Measurements from ENCODE around the gene LKAAEAR1. TPM values are rescaled to one million over a fixed set of nuclear protein-coding genes. Genes with fewer than 3 reads are reported as not detected.
A peak's percentile ranks its signal among the peaks of the same experiment; 100 is the strongest.

LKAAEAR1 gene
- total and polyA plus RNA-seq, 2 donors, result 0.14 to 0.80 TPM

- 93% methylated on average over 9 of the region's 9 CpGs for WGBS
- DNase-seq (ENCODE audit: low read depth in 6 of 9, low spot score in 9 of 9), result no peak
- Histone ChIP-seq H3K4me1 (ENCODE audit: control insufficient read depth in 2 of 2, insufficient read depth in 2 of 2, low read length in 2 of 2) (peaks cover 0 to 16% of the 10 kb centered on the region in 2 donors), H3K4me3 (ENCODE audit: low read length in 2 of 2) (no peak overlapping the region), H3K9me3 (ENCODE audit: control insufficient read depth in 2 of 2, insufficient read depth in 1 of 2, low read length in 1 of 2) (no peaks in the 10 kb centered on the region), H3K36me3 (ENCODE audit: control insufficient read depth in 2 of 2, insufficient read depth in 2 of 2, low read length in 1 of 2) (no peaks in the 10 kb centered on the region), H3K27me3 (ENCODE audit: control insufficient read depth in 2 of 2, insufficient read depth in 1 of 2, low read length in 1 of 2) (peaks cover 22 to 48% of the 10 kb centered on the region in 2 donors), H3K27ac (ENCODE audit: low read depth in 1 of 2, low read length in 1 of 2) (no peak overlapping the region)
Measured at GRCh38 chr20:64100946-64101688, 16.9 kb upstream of the LKAAEAR1 start.

DNA sequence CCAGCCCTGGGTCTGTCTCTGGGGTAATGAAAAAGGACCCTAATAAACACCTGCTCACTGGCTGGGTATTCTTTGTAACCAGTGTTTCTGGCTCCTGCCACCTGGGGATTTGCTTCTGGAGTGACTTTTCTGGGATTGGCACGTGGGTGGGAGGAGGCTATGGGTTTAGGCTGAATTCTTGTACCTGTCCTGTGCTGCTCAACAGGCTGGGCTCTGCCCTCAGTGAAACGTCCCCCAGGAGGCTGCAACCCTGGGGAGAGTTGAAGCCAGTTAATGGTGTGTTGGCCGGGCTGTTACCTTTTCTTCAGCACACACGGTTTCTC lies 16.3 kb upstream of the LKAAEAR1 start:
- H3K9me3 ChIP-seq (ENCODE audit: control insufficient read depth in 2 of 2, insufficient read depth in 1 of 2, low read length in 1 of 2), result no peaks in the 10 kb centered on the region
- peaks cover 0 to 16% of the 10 kb centered on the region in 2 donors for H3K4me1 ChIP-seq (ENCODE audit: control insufficient read depth in 2 of 2, insufficient read depth in 2 of 2, low read length in 2 of 2)
- peaks cover 22 to 46% of the 10 kb centered on the region in 2 donors for H3K27me3 ChIP-seq (ENCODE audit: control insufficient read depth in 2 of 2, insufficient read depth in 1 of 2, low read length in 1 of 2)
- DNase-seq (ENCODE audit: low read depth in 6 of 9, low spot score in 9 of 9), result no peak
- no peak overlapping the region for H3K4me3 ChIP-seq (ENCODE audit: low read length in 2 of 2)
- H3K27ac ChIP-seq (ENCODE audit: low read depth in 1 of 2, low read length in 1 of 2), result no peak overlapping the region
- 89% methylated on average over 4 of the region's 4 CpGs for WGBS
- no peaks in the 10 kb centered on the region for H3K36me3 ChIP-seq (ENCODE audit: control insufficient read depth in 2 of 2, insufficient read depth in 2 of 2, low read length in 1 of 2)

GRCh38 chr20:64099880-64100565 lies 15.8 kb upstream of the LKAAEAR1 start:
- Histone ChIP-seq H3K4me3 (ENCODE audit: low read length in 2 of 2) (no peak overlapping the region), H3K27me3 (ENCODE audit: control insufficient read depth in 2 of 2, insufficient read depth in 1 of 2, low read length in 1 of 2) (peaks cover 22 to 44% of the 10 kb centered on the region in 2 donors), H3K9me3 (ENCODE audit: control insufficient read depth in 2 of 2, insufficient read depth in 1 of 2, low read length in 1 of 2) (no peaks in the 10 kb centered on the region), H3K4me1 (ENCODE audit: control insufficient read depth in 2 of 2, insufficient read depth in 2 of 2, low read length in 2 of 2) (peaks cover 0 to 16% of the 10 kb centered on the region in 2 donors), H3K27ac (ENCODE audit: low read depth in 1 of 2, low read length in 1 of 2) (no peak overlapping the region), H3K36me3 (ENCODE audit: control insufficient read depth in 2 of 2, insufficient read depth in 2 of 2, low read length in 1 of 2) (no peaks in the 10 kb centered on the region)
- 85% methylated on average over 14 of the region's 14 CpGs for WGBS
- peak in 1 of 9 donors; percentile 33 for DNase-seq (ENCODE audit: low read depth in 6 of 9, low spot score in 9 of 9)

- H3K4me3 ChIP-seq (ENCODE audit: low read length in 2 of 2), result no peak overlapping the region
- no peak for DNase-seq (ENCODE audit: low read depth in 6 of 9, low spot score in 9 of 9)
- H3K27me3 ChIP-seq (ENCODE audit: control insufficient read depth in 2 of 2, insufficient read depth in 1 of 2, low read length in 1 of 2), result peaks cover 22 to 43% of the 10 kb centered on the region in 2 donors
- no peaks in the 10 kb centered on the region for H3K9me3 ChIP-seq (ENCODE audit: control insufficient read depth in 2 of 2, insufficient read depth in 1 of 2, low read length in 1 of 2)
- WGBS, result 95% methylated on average over 21 of the region's 21 CpGs
- H3K4me1 ChIP-seq (ENCODE audit: control insufficient read depth in 2 of 2, insufficient read depth in 2 of 2, low read length in 2 of 2), result peaks cover 0 to 16% of the 10 kb centered on the region in 2 donors
- H3K36me3 ChIP-seq (ENCODE audit: control insufficient read depth in 2 of 2, insufficient read depth in 2 of 2, low read length in 1 of 2), result no peaks in the 10 kb centered on the region
- no peak overlapping the region for H3K27ac ChIP-seq (ENCODE audit: low read depth in 1 of 2, low read length in 1 of 2)
Measured at GRCh38 chr20:64099086-64099786, 15.0 kb upstream of the LKAAEAR1 start.

DNA sequence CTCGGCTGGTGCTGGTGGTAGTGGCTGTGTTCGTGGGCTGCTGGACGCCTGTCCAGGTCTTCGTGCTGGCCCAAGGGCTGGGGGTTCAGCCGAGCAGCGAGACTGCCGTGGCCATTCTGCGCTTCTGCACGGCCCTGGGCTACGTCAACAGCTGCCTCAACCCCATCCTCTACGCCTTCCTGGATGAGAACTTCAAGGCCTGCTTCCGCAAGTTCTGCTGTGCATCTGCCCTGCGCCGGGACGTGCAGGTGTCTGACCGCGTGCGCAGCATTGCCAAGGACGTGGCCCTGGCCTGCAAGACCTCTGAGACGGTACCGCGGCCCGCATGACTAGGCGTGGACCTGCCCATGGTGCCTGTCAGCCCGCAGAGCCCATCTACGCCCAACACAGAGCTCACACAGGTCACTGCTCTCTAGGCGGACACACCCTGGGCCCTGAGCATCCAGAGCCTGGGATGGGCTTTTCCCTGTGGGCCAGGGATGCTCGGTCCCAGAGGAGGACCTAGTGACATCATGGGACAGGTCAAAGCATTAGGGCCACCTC lies 14.3 kb upstream of the LKAAEAR1 start:
- DNase-seq (ENCODE audit: low read depth in 6 of 9, low spot score in 9 of 9), result no peak
- whole genome bisulfite sequencing, result 97% methylated on average over 28 of the region's 28 CpGs
- no peaks in the 10 kb centered on the region for H3K36me3 ChIP-seq (ENCODE audit: control insufficient read depth in 2 of 2, insufficient read depth in 2 of 2, low read length in 1 of 2)
- H3K27ac ChIP-seq (ENCODE audit: low read depth in 1 of 2, low read length in 1 of 2), result no peak overlapping the region
- peaks cover 0 to 16% of the 10 kb centered on the region in 2 donors for H3K4me1 ChIP-seq (ENCODE audit: control insufficient read depth in 2 of 2, insufficient read depth in 2 of 2, low read length in 2 of 2)
- no peaks in the 10 kb centered on the region for H3K9me3 ChIP-seq (ENCODE audit: control insufficient read depth in 2 of 2, insufficient read depth in 1 of 2, low read length in 1 of 2)
- no peak overlapping the region for H3K4me3 ChIP-seq (ENCODE audit: low read length in 2 of 2)
- H3K27me3 ChIP-seq (ENCODE audit: control insufficient read depth in 2 of 2, insufficient read depth in 1 of 2, low read length in 1 of 2), result peaks cover 19 to 36% of the 10 kb centered on the region in 2 donors

- WGBS, result 81% methylated on average over 6 of the region's 6 CpGs
- Histone ChIP-seq H3K27ac (ENCODE audit: low read depth in 1 of 2, low read length in 1 of 2) (no peak overlapping the region), H3K4me3 (ENCODE audit: low read length in 2 of 2) (no peak overlapping the region), H3K36me3 (ENCODE audit: control insufficient read depth in 2 of 2, insufficient read depth in 2 of 2, low read length in 1 of 2) (no peaks in the 10 kb centered on the region), H3K27me3 (ENCODE audit: control insufficient read depth in 2 of 2, insufficient read depth in 1 of 2, low read length in 1 of 2) (peaks cover 4 to 22% of the 10 kb centered on the region in 2 donors), H3K9me3 (ENCODE audit: control insufficient read depth in 2 of 2, insufficient read depth in 1 of 2, low read length in 1 of 2) (no peaks in the 10 kb centered on the region), H3K4me1 (ENCODE audit: control insufficient read depth in 2 of 2, insufficient read depth in 2 of 2, low read length in 2 of 2) (peaks cover 0 to 12% of the 10 kb centered on the region in 2 donors)
- DNase-seq (ENCODE audit: low read depth in 6 of 9, low spot score in 9 of 9), result no peak
Measured at GRCh38 chr20:64096535-64096934, 12.3 kb upstream of the LKAAEAR1 start.

DNA sequence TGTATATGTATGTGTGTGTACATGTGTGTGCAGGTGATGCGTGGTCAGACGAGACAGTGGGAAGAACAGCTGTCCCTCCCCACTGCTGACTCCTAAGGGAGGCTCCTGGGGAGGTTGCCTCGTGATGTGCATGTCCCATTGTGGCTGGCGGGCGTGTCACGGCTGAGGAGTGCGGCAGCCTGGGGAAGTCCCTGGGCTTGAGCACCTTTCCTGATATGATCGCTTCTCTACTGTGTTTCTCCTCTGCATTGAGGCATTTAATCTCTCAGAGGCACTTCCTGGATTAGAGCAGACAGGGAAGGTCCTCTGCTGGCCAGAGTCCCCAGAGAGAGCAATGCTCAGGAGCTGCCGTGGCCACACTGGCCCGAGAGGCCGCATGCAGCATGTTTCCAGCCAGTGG lies 11.7 kb upstream of the LKAAEAR1 start:
- no peak overlapping the region for H3K4me3 ChIP-seq (ENCODE audit: low read length in 2 of 2)
- no peak for DNase-seq (ENCODE audit: low read depth in 6 of 9, low spot score in 9 of 9)
- H3K27ac ChIP-seq (ENCODE audit: low read depth in 1 of 2, low read length in 1 of 2), result no peak overlapping the region
- no peaks in the 10 kb centered on the region for H3K9me3 ChIP-seq (ENCODE audit: control insufficient read depth in 2 of 2, insufficient read depth in 1 of 2, low read length in 1 of 2)
- H3K36me3 ChIP-seq (ENCODE audit: control insufficient read depth in 2 of 2, insufficient read depth in 2 of 2, low read length in 1 of 2), result no peaks in the 10 kb centered on the region
- WGBS, result 93% methylated on average over 11 of the region's 11 CpGs
- H3K27me3 ChIP-seq (ENCODE audit: control insufficient read depth in 2 of 2, insufficient read depth in 1 of 2, low read length in 1 of 2), result peaks cover 3 to 16% of the 10 kb centered on the region in 2 donors
- H3K4me1 ChIP-seq (ENCODE audit: control insufficient read depth in 2 of 2, insufficient read depth in 2 of 2, low read length in 2 of 2), result peaks cover 0 to 11% of the 10 kb centered on the region in 2 donors

DNA sequence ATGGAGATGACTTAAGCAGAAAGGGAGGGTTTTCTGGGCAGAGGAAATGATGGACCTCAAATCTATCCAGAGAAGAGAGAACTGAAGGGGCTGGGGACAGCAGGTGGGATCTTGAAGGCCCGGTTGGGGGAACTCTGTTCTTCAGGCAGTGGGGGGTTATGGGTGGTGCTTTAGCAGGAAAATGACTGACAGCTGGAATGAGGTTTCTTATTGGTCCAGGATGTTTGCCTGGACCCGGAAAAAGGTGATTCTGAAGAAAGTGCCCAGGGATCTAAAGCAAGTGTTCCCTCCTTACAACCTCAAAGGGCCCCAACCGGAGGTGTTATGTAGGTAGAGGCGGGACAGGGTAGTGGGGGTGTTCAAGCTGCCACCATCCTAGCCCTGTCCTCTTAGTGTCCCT lies 11.3 kb upstream of the LKAAEAR1 start:
- no peak overlapping the region for H3K4me3 ChIP-seq (ENCODE audit: low read length in 2 of 2)
- H3K9me3 ChIP-seq (ENCODE audit: control insufficient read depth in 2 of 2, insufficient read depth in 1 of 2, low read length in 1 of 2), result no peaks in the 10 kb centered on the region
- H3K4me1 ChIP-seq (ENCODE audit: control insufficient read depth in 2 of 2, insufficient read depth in 2 of 2, low read length in 2 of 2), result peaks cover 0 to 10% of the 10 kb centered on the region in 2 donors
- no peak overlapping the region for H3K27ac ChIP-seq (ENCODE audit: low read depth in 1 of 2, low read length in 1 of 2)
- no peaks in the 10 kb centered on the region for H3K36me3 ChIP-seq (ENCODE audit: control insufficient read depth in 2 of 2, insufficient read depth in 2 of 2, low read length in 1 of 2)
- peaks cover under 1 to 11% of the 10 kb centered on the region in 2 donors for H3K27me3 ChIP-seq (ENCODE audit: control insufficient read depth in 2 of 2, insufficient read depth in 1 of 2, low read length in 1 of 2)
- 94% methylated on average over 4 of the region's 4 CpGs for WGBS
- DNase-seq (ENCODE audit: low read depth in 6 of 9, low spot score in 9 of 9), result no peak
